SK-N-MC (cell line): ENCODE data around the gene ARHGEF10L.

Experiments
- EZH2 ChIP-seq: fragments of 200-600 bp; sonication (generic); IDR thresholded peaks from one replicate; pipeline ENCODE4 v1.6.1; 2017; ENCODE audit warnings: antibody characterized with exemption
- FOXP2 ChIP-seq: optimal IDR thresholded peaks from 2 replicates; pipeline ENCODE3; 2011; ENCODE audit warnings: mild to moderate bottlenecking, moderate library complexity; ENCODE audit not compliant: insufficient read depth; ENCODE audit errors: extremely low read length, control extremely low read depth

DNA sequence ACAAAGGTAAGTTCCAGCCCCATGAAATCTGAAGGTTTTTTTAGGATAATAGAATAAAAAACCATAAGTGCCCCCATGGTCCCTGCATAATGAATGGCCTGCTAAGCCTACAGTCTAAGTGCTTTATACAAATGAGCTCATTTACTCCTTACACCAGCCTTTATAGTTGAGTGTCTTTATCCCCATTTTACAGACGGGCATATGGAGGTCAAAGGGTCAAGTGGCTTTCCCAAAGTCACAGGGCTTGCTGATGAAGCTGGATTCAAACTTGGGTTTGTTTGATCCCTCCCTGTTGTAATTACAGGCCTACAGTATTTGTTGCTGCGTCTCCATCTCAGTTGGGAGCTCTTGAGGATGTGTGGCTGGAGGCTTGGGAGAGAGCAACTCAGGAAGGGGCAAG lies 28.3 kb upstream of the ARHGEF10L start:
- TF ChIP-seq FOXP2: no peak
- TF ChIP-seq EZH2: no peak
